Ascending aorta (tissue), 2 donors: ENCODE results near the gene UGT1A7. TPM values are rescaled to one million over a fixed set of nuclear protein-coding genes. Genes with fewer than 3 reads are reported as not detected.

Source experiments
- DNase-seq, 2 donors: peaks; one replicate each; pipeline ENCODE4 v3.0.0-alpha.2; 2019; ENCODE audit warnings: low spot score in 2 of 2
- H3K27ac ChIP-seq, 2 donors: fragments of 200-600 bp; sonication (generic); one replicate each; pipeline ENCODE4 v1.5.1; 2016 to 2017; ENCODE audit warnings: mild to moderate bottlenecking in 1 of 2
- H3K27me3 ChIP-seq: fragments of 200-600 bp; sonication (generic); one replicate; pipeline ENCODE4 v1.5.1; 2017
- H3K36me3 ChIP-seq, 2 donors: fragments of 200-600 bp; sonication (generic); one replicate each; pipeline ENCODE4 v1.5.1; 2016
- H3K4me1 ChIP-seq, 2 donors: fragments of 200-600 bp; sonication (generic); one replicate each; pipeline ENCODE4 v1.5.1; 2016 to 2017; ENCODE audit warnings: mild to moderate bottlenecking in 1 of 2
- H3K4me3 ChIP-seq, 2 donors: fragments of 200-600 bp; sonication (generic); one replicate each; pipeline ENCODE4 v1.5.1; 2016 to 2017; ENCODE audit warnings: mild to moderate bottlenecking in 1 of 2
- H3K9me3 ChIP-seq, 2 donors: fragments of 200-600 bp; sonication (generic); one replicate each; pipeline ENCODE4 v1.5.1; 2016
- CTCF ChIP-seq, 3 experiments: fragments of 200-600 bp in 2 of 3; fragments of 450-650 bp in 1 of 3; sonication (generic) in 2 of 3; IDR thresholded peaks; one replicate each; pipeline ENCODE4 v1.5.1; 2016 to 2019; ENCODE audit warnings: antibody characterized with exemption in 3 of 3, mild to moderate bottlenecking in 1 of 3, moderate library complexity in 1 of 3
- intact Hi-C: fragments of 100-400 bp; cut with DNase I; formaldehyde crosslinking; loops from one replicate; pipeline ENCODE4 v1.15.1; 2023
- total RNA-seq: library from RNA; depleted of rRNA; stranded (reverse); fragments of >200 nt; gene quantifications from one replicate; pipeline ENCODE4 v1.1.0, GENCODE V29; 2016

UGT1A7 gene
- total RNA-seq, 1 donor from 2014 or later = not detected

GRCh38 chr2:233815861-233816260 lies 134.2 kb downstream of the UGT1A7 start:
- H3K27ac ChIP-seq = no peak overlapping the region
- no peak for TF ChIP-seq CTCF (IDR thresholded peaks at IDR 0.05)
- no peaks in the 10 kb centered on the region for H3K4me1 ChIP-seq
- no peaks in the 10 kb centered on the region for H3K9me3 ChIP-seq
- DNase-seq = no peak
- H3K27me3 ChIP-seq = no peaks in the 10 kb centered on the region
- no peak overlapping the region for H3K4me3 ChIP-seq
- intact Hi-C loops = no loop called here
- no peaks in the 10 kb centered on the region for H3K36me3 ChIP-seq

GRCh38 chr2:233816334-233816733 lies 134.6 kb downstream of the UGT1A7 start:
- no peak overlapping the region for H3K4me3 ChIP-seq
- no peaks in the 10 kb centered on the region for H3K36me3 ChIP-seq
- TF ChIP-seq CTCF (IDR thresholded peaks at IDR 0.05) = no peak
- no peaks in the 10 kb centered on the region for H3K27me3 ChIP-seq
- no peak overlapping the region for H3K27ac ChIP-seq
- DNase-seq = no peak
- H3K4me1 ChIP-seq = no peaks in the 10 kb centered on the region
- H3K9me3 ChIP-seq = no peaks in the 10 kb centered on the region
- intact Hi-C loops = no loop called here

- no peaks in the 10 kb centered on the region for H3K36me3 ChIP-seq
- H3K27ac ChIP-seq = no peak overlapping the region
- H3K4me1 ChIP-seq = no peaks in the 10 kb centered on the region
- DNase-seq = no peak
- no peak for TF ChIP-seq CTCF (IDR thresholded peaks at IDR 0.05)
- intact Hi-C loops = no loop called here
- no peaks in the 10 kb centered on the region for H3K27me3 ChIP-seq
- no peak overlapping the region for H3K4me3 ChIP-seq
- H3K9me3 ChIP-seq = no peaks in the 10 kb centered on the region
Observed at GRCh38 chr2:233816771-233817170, 135.1 kb downstream of the UGT1A7 start.

- Histone ChIP-seq H3K27me3 (no peaks in the 10 kb centered on the region), H3K4me1 (no peaks in the 10 kb centered on the region), H3K9me3 (no peaks in the 10 kb centered on the region), H3K36me3 (no peaks in the 10 kb centered on the region), H3K27ac (no peak overlapping the region), H3K4me3 (no peak overlapping the region)
- intact Hi-C loops = no loop called here
- peak in 1 of 2 donors; percentile 51 for DNase-seq
- no peak for TF ChIP-seq CTCF (IDR thresholded peaks at IDR 0.05)
Observed at GRCh38 chr2:233817361-233817911, 135.7 kb downstream of the UGT1A7 start.

- Histone ChIP-seq H3K27me3 (no peaks in the 10 kb centered on the region), H3K4me3 (no peak overlapping the region), H3K36me3 (no peaks in the 10 kb centered on the region), H3K27ac (no peak overlapping the region), H3K9me3 (no peaks in the 10 kb centered on the region), H3K4me1 (no peaks in the 10 kb centered on the region)
- no peak for TF ChIP-seq CTCF (IDR thresholded peaks at IDR 0.05)
- intact Hi-C loops = no loop called here
- peak in 1 of 2 donors; percentile 56 for DNase-seq
Observed at GRCh38 chr2:233817995-233818638, 136.4 kb downstream of the UGT1A7 start.
